CD14-positive monocyte (primary cell): Measurements from ENCODE around the gene EREG. TPM values are rescaled to one million over a fixed set of nuclear protein-coding genes. Genes with fewer than 3 reads are reported as not detected.

Experiments used
- DNase-seq, 3 donors: peaks; one replicate each; pipeline ENCODE4 v3.0.0-alpha.2; 2011 to 2022
- H2AFZ ChIP-seq: 2 replicates; pipeline ENCODE4 v1.6.0; 2012; ENCODE audit warnings: mild to moderate bottlenecking, low read depth, low read length, inconsistent platforms; ENCODE audit not compliant: insufficient read depth, poor library complexity, severe bottlenecking
- H3K27ac ChIP-seq, 2 donors: 1 replicate in 1 of 2; 2 replicates in 1 of 2; pipeline ENCODE4 v1.5.1; 2012 to 2013; ENCODE audit warnings: low read length in 2 of 2, control low read depth in 1 of 2, inconsistent platforms in 1 of 2, low read depth in 1 of 2, mild to moderate bottlenecking in 1 of 2
- H3K27me3 ChIP-seq, 2 donors: one replicate each; pipeline versions ENCODE4 v1.6.0 to v1.6.1; 2011 to 2013; ENCODE audit warnings: low read length in 2 of 2; ENCODE audit not compliant: control insufficient read depth in 2 of 2, insufficient read depth in 2 of 2
- H3K36me3 ChIP-seq, 2 donors: replicated peaks in 1 of 2; 1 replicate in 1 of 2; 2 replicates in 1 of 2; pipeline versions ENCODE4 v1.5.1 to v1.6.1; 2012 to 2013; ENCODE audit warnings: low read length in 2 of 2, control low read depth in 1 of 2, inconsistent platforms in 1 of 2, mild to moderate bottlenecking in 1 of 2; ENCODE audit not compliant: insufficient read depth in 2 of 2, control insufficient read depth in 1 of 2
- H3K4me1 ChIP-seq, 2 donors: 1 replicate in 1 of 2; 2 replicates in 1 of 2; pipeline versions ENCODE4 v1.5.1 to v1.6.1; 2012 to 2013; ENCODE audit warnings: low read length in 2 of 2, control low read depth in 1 of 2, inconsistent platforms in 1 of 2, mild to moderate bottlenecking in 1 of 2, moderate library complexity in 1 of 2; ENCODE audit not compliant: insufficient read depth in 2 of 2, control insufficient read depth in 1 of 2
- H3K4me2 ChIP-seq: replicated peaks from 2 replicates; pipeline ENCODE3; 2012; ENCODE audit warnings: low read length, moderate library complexity, mild to moderate bottlenecking; ENCODE audit not compliant: poor library complexity, severe bottlenecking; ENCODE audit errors: extremely low read depth
- H3K4me3 ChIP-seq, 3 experiments: fragments of 200-600 bp in 1 of 3; sonication (generic) in 1 of 3; replicated peaks in 1 of 3; 1 replicate in 2 of 3; 2 replicates in 1 of 3; pipeline ENCODE4 v1.5.1; 2011 to 2013; ENCODE audit warnings: low read length in 3 of 3, mild to moderate bottlenecking in 3 of 3, control low read depth in 2 of 3, low read depth in 2 of 3, inconsistent platforms in 1 of 3, moderate library complexity in 1 of 3
- H3K79me2 ChIP-seq: 2 replicates; pipeline ENCODE4 v1.6.0; 2012; ENCODE audit warnings: mild to moderate bottlenecking, control low read depth, inconsistent platforms, low read length, moderate library complexity; ENCODE audit not compliant: insufficient read depth
- H3K9ac ChIP-seq: 2 replicates; pipeline ENCODE4 v1.6.0; 2017; ENCODE audit warnings: low read length, mild to moderate bottlenecking; ENCODE audit not compliant: insufficient read depth, poor library complexity, severe bottlenecking
- H3K9me3 ChIP-seq, 2 donors: replicated peaks in 1 of 2; 1 replicate in 1 of 2; 2 replicates in 1 of 2; pipeline versions ENCODE4 v1.5.1 to v1.6.1; 2012 to 2013; ENCODE audit warnings: low read length in 2 of 2, control low read depth in 1 of 2; ENCODE audit not compliant: control insufficient read depth in 1 of 2, insufficient read depth in 1 of 2
- H4K20me1 ChIP-seq: 2 replicates; pipeline ENCODE4 v1.6.0; 2012; ENCODE audit warnings: mild to moderate bottlenecking, low read length, control low read depth, moderate library complexity; ENCODE audit not compliant: insufficient read depth
- H3K27ac Mint-ChIP-seq, 7 donors: one replicate each; pipeline ENCODE4 v1.8.0; 2020; ENCODE audit warnings: mild to moderate bottlenecking in 7 of 7, mixed read lengths in 7 of 7, moderate library complexity in 6 of 7, inconsistent platforms in 2 of 7
- H3K27me3 Mint-ChIP-seq, 3 donors: one replicate each; pipeline ENCODE4 v1.8.0; 2021 to 2022; ENCODE audit warnings: low read depth in 3 of 3, mild to moderate bottlenecking in 3 of 3, mixed read lengths in 3 of 3, moderate library complexity in 3 of 3, inconsistent platforms in 1 of 3
- H3K36me3 Mint-ChIP-seq, 2 donors: one replicate each; pipeline ENCODE4 v1.8.0; 2020; ENCODE audit warnings: mixed read lengths in 2 of 2, inconsistent platforms in 1 of 2, mild to moderate bottlenecking in 1 of 2
- H3K4me1 Mint-ChIP-seq: one replicate; pipeline ENCODE4 v1.8.0; 2020; ENCODE audit warnings: mild to moderate bottlenecking, mixed read lengths
- H3K4me3 Mint-ChIP-seq, 2 donors: one replicate each; pipeline ENCODE4 v1.8.0; 2020; ENCODE audit warnings: mild to moderate bottlenecking in 2 of 2, mixed read lengths in 2 of 2, moderate library complexity in 1 of 2
- H3K9me3 Mint-ChIP-seq, 7 donors: one replicate each; pipeline ENCODE4 v1.8.0; 2020 to 2022; ENCODE audit warnings: mixed read lengths in 7 of 7, mild to moderate bottlenecking in 6 of 7, moderate library complexity in 6 of 7, inconsistent platforms in 2 of 7
- CTCF ChIP-seq: fragments of 200-600 bp; IDR thresholded peaks from one replicate; pipeline ENCODE4 v1.8.0; 2022; ENCODE audit warnings: antibody characterized with exemption, mild to moderate bottlenecking
- WGBS: methylation state at CpG from one replicate; pipeline ENCODE4 v1.1.5; 2013; ENCODE audit warnings: missing lambda C conversion rate; ENCODE audit not compliant: insufficient coverage; 5-methylcytosine and 5-hydroxymethylcytosine counted together
- intact Hi-C, 2 donors: fragments of 100-400 bp; cut with micrococcal nuclease; formaldehyde crosslinking; loops; one replicate each; pipeline versions ENCODE4 v1.15.0 to v1.15.1; 2023
- polyA plus RNA-seq, 3 donors: library from polyadenylated mRNA; depleted of rRNA in 1 of 3; unstranded in 2 of 3; stranded (reverse) in 1 of 3; fragments of 300-500 nt in 2 of 3; fragments of >200 nt in 1 of 3; fragmentation: Illumina TruSeq in 2 of 3; gene quantifications; 1 replicate in 2 of 3; 2 replicates in 1 of 3; pipeline ENCODE4 v1.2.3, GENCODE V29; 2012 to 2021

The EREG gene
- polyA plus RNA-seq, 3 donors, result 2.7 to 17.2 (median 8.2) TPM

DNA sequence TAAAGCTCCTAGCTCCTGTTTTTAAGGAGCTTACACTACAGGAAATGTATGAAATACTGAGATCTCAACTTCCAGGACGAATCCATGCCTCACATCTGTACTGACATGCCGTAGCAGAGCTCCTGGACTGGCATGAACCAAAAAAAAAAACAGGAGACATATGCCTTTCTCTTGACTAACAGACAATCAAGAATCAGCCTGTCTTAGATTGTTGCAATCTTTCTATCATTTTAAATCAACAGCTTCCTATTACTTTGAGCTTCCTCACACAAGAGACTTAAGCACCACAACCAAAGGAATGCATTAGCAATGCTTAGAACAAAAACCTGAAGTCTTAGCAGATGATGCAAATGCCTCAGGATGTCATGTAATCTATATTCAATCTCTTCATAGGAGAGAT is 45.3 kb downstream of the EREG start:
- Histone ChIP-seq H3K27ac (no peak overlapping the region), H3K9me3 (no peaks in the 10 kb centered on the region), H3K4me3 (no peak overlapping the region), H3K36me3 (no peaks in the 10 kb centered on the region), H3K4me1 (no peaks in the 10 kb centered on the region), H3K4me2 (no peak overlapping the region), H2AFZ (no peak overlapping the region), H3K9ac (no peak overlapping the region), H3K27me3 (no peaks in the 10 kb centered on the region), H4K20me1 (no peaks in the 10 kb centered on the region), H3K79me2 (no peaks in the 10 kb centered on the region)
- no peak for DNase-seq
- Mint-ChIP-seq H3K9me3 (peaks cover 0 to 2% (median 0%) of the 10 kb centered on the region in 7 donors), H3K4me3 (no peak overlapping the region), H3K36me3 (no peaks in the 10 kb centered on the region), H3K27me3 (peaks cover 0 to 2% (median 0%) of the 10 kb centered on the region in 3 donors), H3K4me1 (no peaks in the 10 kb centered on the region), H3K27ac (no peak overlapping the region)
- TF ChIP-seq CTCF, result no peak
- WGBS, result 93% methylated on average over 2 of the region's 2 CpGs
- intact Hi-C loops, result no loop called here

- Histone ChIP-seq H3K9me3 (no peaks in the 10 kb centered on the region), H2AFZ (no peak overlapping the region), H3K9ac (no peak overlapping the region), H3K79me2 (no peaks in the 10 kb centered on the region), H4K20me1 (no peaks in the 10 kb centered on the region), H3K4me2 (no peak overlapping the region), H3K4me3 (no peak overlapping the region), H3K4me1 (no peaks in the 10 kb centered on the region), H3K36me3 (no peaks in the 10 kb centered on the region), H3K27ac (no peak overlapping the region), H3K27me3 (no peaks in the 10 kb centered on the region)
- Mint-ChIP-seq H3K4me3 (no peak overlapping the region), H3K27me3 (peaks cover 0 to 2% (median 0%) of the 10 kb centered on the region in 3 donors), H3K4me1 (no peaks in the 10 kb centered on the region), H3K27ac (no peak overlapping the region), H3K9me3 (peaks cover 0 to 2% (median 0%) of the 10 kb centered on the region in 7 donors), H3K36me3 (no peaks in the 10 kb centered on the region)
- DNase-seq, result no peak
- intact Hi-C loops, result no loop called here
- no peak for TF ChIP-seq CTCF
Observed at GRCh38 chr4:74412225-74412624, 47.3 kb downstream of the EREG start.
